ENCODE measurements around the gene SLC28A1. TPM values are rescaled to one million over a fixed set of nuclear protein-coding genes. Genes with fewer than 3 reads are reported as not detected.

Gene SLC28A1
- total RNA-seq = not detected in 2 replicates

- no peak for DNase-seq (ENCODE audit: low read depth in 2 of 2)
Measured at GRCh38 chr15:84883916-84884781, at the start of gene SLC28A1. TSS of gene SLC28A1 (plus strand) at chr15:84884662. CDS start at chr15:84887761, 3,099 bp downstream.

- DNase-seq (ENCODE audit: low read depth in 2 of 2) = no peak
Measured at GRCh38 chr15:84834969-84835368, 49.5 kb upstream of the SLC28A1 start.

GRCh38 chr15:84835661-84836337 lies 48.7 kb upstream of the SLC28A1 start:
- no peak for DNase-seq (ENCODE audit: low read depth in 2 of 2)

- no peak for DNase-seq (ENCODE audit: low read depth in 2 of 2)
Measured at GRCh38 chr15:84836844-84837243, 47.6 kb upstream of the SLC28A1 start.

- no peak for DNase-seq (ENCODE audit: low read depth in 2 of 2)
Measured at GRCh38 chr15:84839714-84840113, 44.7 kb upstream of the SLC28A1 start.

GRCh38 chr15:84840255-84840654 lies 44.2 kb upstream of the SLC28A1 start:
- no peak for DNase-seq (ENCODE audit: low read depth in 2 of 2)

GRCh38 chr15:84840741-84841429 lies 43.6 kb upstream of the SLC28A1 start:
- peak; percentile 39 to 90 for DNase-seq (ENCODE audit: low read depth in 2 of 2)

GRCh38 chr15:84842781-84843180 lies 41.7 kb upstream of the SLC28A1 start:
- DNase-seq (ENCODE audit: low read depth in 2 of 2) = no peak

- DNase-seq (ENCODE audit: low read depth in 2 of 2) = no peak
Measured at GRCh38 chr15:84844964-84845363, 39.5 kb upstream of the SLC28A1 start.

- DNase-seq (ENCODE audit: low read depth in 2 of 2) = peak; percentile 76 to 81
Measured at GRCh38 chr15:84845631-84846030, 38.8 kb upstream of the SLC28A1 start.

- DNase-seq (ENCODE audit: low read depth in 2 of 2) = no peak
Measured at GRCh38 chr15:84846269-84846668, 38.2 kb upstream of the SLC28A1 start.

GRCh38 chr15:84847382-84847781 lies 37.1 kb upstream of the SLC28A1 start:
- no peak for DNase-seq (ENCODE audit: low read depth in 2 of 2)

- no peak for DNase-seq (ENCODE audit: low read depth in 2 of 2)
Measured at GRCh38 chr15:84852212-84852611, 32.2 kb upstream of the SLC28A1 start.

- DNase-seq (ENCODE audit: low read depth in 2 of 2) = no peak
Measured at GRCh38 chr15:84855136-84855535, 29.3 kb upstream of the SLC28A1 start.

- no peak for DNase-seq (ENCODE audit: low read depth in 2 of 2)
Measured at GRCh38 chr15:84855765-84856164, 28.7 kb upstream of the SLC28A1 start.

- no peak for DNase-seq (ENCODE audit: low read depth in 2 of 2)
Measured at GRCh38 chr15:84856731-84857417, 27.6 kb upstream of the SLC28A1 start.

- no peak for DNase-seq (ENCODE audit: low read depth in 2 of 2)
Measured at GRCh38 chr15:84857418-84858004, 27.0 kb upstream of the SLC28A1 start.

- no peak for DNase-seq (ENCODE audit: low read depth in 2 of 2)
Measured at GRCh38 chr15:84858231-84858630, 26.2 kb upstream of the SLC28A1 start.

- no peak for DNase-seq (ENCODE audit: low read depth in 2 of 2)
Measured at GRCh38 chr15:84859144-84859543, 25.3 kb upstream of the SLC28A1 start.

- no peak for DNase-seq (ENCODE audit: low read depth in 2 of 2)
Measured at GRCh38 chr15:84859651-84860050, 24.8 kb upstream of the SLC28A1 start.

GRCh38 chr15:84861781-84862180 lies 22.7 kb upstream of the SLC28A1 start:
- DNase-seq (ENCODE audit: low read depth in 2 of 2) = no peak

Measured in lung microvascular endothelial cell (primary cell).